GM21529 (cell line): Measurements from ENCODE around the gene OVOL1.
"Not testable (repeated sequence)": the region's sequence is repeated elsewhere in the genome, so short reads cannot be mapped to it uniquely, and the experiment has no call there.

Source experiments
- ATAC-seq: cut with Tn5 transposase; IDR thresholded peaks from one replicate; pipeline ENCODE4 v1.9.1; 2021; ENCODE audit not compliant: unreplicated experiment

Gene OVOL1

DNA sequence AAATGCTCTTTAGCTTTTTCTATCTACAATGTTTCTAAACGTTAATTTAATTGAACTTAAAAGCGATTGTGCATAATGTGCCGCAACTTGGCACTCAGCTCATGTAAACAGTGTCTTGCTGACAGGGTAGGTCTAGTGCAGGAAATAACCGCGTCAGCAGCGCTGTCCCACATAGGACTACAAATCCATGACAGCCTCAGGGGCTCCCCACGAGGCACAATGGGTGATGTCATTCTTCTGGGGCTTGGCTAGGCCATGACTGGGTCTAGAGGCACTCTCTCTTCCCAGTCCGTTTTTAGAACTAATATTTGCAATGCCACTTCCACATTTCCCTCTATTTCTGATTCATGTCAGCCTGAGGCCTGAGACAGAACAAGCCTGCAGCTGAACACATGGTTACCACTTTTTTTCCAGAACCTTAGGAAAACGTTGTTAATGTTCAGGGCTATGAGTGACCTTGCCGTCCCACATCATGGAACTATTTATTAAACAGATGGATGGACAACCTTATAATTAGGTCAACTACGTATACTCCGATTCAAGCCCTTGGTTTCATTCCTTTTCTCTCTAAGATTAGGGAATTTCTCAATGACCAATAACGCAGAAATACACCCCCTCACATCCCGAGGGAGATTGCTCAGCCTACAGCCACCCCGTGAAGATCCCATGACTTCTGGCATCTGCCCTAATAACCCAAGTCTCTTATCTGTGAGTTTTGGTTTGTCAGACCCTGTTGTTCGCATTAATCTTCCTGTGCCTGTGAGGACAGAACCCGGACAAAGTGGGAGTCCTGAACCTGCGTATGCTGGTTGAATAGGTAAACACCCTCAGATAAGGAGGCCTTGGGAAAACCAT lies 27.5 kb downstream of the OVOL1 start:
- no peak for ATAC-seq

DNA sequence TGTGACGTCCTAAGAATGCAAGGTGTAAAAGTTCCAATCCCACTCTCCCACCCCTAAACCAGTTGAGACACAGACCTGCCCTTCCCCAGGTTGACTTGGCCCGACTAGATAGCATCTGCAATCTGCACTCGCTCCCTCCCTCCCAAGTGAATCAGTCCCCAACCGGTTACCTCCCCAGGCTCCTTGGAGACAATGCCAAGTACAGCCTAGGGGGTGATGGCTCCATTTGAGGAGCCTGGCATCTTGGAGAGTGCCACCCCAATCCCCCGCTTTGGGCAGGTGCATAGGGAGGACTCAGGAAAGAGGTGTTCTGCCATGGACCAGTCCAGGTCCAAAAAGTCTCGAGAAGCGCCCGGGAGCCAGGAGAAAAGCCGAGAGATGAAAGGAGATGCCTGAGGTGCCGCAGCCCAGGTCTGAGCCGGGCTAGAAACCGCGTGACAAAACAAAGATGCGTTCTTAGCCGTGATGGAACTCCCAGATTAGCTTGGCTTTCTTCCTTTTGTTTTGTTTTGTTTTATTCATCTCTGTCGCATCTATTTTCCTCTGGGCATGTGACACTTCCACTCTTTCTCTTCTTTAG lies 28.2 kb downstream of the OVOL1 start:
- ATAC-seq, result no peak

DNA sequence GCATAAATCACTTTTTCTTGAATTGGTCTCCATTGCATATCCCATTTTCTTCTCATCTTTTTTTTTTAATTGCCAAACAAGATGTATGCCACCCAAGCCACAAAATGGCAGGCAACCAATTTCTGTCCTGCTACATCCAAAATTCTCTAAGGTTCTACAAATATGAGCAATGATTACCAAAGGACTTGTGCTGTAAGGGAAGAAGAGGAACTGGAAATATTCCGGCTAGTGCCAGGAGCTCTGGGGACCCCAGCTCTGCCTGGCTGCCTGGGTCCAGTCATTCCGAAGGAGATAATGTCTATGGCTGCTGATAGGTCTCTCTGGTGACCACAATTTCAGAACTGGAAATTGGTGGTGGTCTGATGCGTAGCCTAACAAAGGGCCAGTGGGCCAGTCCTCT lies 29.8 kb downstream of the OVOL1 start:
- no peak for ATAC-seq

DNA sequence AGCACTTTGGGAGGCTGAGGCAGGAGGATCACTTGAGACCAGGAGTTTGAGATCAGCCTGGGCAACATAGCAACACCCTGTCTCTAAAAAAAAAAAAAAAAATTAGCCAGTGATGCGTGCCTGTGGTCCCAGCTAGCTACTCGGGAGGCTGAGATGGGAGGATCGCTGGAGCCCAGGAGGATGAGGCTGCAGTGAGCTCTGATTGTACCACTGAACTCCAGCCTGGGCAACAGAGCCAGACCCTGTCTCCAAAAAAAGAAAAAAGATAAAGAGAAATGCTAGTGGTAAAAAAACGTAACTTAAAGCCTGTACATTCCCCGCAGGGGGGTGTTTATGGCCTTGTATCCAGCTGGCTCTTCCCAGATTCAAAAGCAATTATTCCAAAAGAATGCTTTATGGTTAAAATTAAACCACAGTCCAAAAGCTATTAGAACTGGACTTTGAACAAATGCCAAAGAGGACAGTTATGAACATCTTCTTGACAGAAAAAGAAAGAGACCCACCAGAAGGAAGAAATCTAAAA lies 30.5 kb downstream of the OVOL1 start:
- no peak for ATAC-seq

DNA sequence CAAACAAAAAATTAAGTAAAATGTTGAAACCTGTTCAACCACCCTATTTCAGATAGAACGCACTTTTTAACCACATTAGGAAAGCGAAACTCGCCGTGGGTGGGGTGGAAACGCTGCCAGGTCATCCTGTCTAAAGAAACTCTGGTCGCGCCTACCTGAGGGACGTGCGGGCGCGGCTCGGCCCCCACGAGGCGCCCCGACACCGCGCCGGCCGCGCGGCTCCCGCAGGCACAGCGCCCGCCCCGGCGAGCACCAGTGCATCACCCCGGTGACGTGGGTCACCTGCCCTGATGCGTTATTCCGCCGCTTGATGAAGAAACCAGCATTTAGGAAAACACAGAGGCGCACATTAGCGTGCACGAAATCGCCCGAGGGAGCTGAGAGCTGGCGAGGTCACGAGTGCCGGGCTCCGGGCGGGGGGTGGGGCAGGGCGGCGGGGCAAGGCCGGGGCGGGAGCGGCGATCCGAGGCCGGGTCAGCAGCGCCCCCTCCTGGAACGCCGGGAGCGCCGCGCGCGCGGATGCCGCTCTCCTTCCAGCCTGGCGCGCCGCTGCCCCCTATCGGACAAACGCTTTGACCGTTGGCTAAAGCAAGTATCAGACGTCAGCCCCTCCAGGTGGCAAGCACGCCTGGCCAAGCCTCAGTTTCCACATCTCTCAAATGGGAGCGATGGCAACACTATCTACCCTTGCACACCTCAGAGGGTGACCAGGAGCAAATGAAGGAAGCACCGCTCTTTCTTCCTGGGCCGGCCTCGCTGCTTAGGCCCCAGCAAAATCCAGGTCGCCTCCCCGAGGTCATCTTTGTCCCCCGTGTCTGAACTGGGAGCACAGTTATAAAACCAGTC lies 31.2 kb downstream of the OVOL1 start:
- ATAC-seq, result peak; percentile 76

DNA sequence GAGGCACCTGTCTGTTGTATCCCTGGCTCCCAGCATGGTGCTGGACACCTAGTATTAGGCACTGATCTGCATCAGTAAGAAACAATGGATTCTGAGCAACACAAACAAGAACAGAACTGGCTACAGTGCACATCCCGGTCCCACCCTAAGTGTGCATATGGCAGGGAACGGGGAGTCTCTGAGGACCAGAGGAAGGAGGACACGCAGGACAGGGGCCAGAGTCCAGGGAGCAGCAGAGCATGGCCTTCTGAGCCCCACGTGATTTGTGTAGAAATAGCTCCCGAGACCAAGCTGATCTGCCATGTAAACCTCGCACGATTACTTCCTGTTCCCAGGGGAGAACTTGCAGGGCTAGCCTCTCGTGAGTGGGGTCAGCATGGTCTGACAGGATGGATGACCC lies 34.2 kb downstream of the OVOL1 start:
- ATAC-seq, result no peak

DNA sequence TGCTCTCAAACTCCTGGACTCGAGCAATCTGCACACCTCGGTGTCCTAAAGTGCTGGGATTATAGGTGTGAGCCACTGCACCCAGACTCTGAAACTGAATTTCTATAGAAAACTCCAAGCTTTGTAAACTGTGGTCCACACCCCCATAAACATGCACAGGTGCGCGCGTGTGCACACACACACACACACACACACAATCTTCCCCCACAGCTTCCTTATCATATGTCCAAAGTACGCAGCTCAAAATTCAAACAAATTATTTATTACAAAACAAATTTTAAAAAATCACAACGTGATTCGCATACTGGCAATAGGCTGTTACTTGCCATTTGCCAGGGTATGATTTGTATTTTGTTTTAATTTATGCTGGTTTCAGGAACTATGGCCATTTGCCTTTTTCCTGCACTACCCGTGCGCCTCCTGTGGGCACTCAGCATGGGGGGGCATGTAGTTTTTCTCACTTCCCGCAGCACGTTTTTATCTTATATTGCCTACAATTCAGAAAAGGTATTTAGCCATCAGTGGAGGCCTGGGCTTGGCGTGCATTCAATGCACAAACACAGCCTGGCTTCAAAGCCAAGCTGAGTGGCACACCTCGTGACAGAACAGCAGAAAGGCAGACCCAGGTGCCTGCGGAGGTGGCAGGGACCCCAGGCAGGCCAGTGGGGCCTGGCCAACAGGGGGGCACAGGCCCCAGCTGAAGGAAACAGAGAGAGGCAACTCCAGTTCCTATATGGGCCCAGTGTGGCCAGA lies 36.1 kb downstream of the OVOL1 start:
- no peak for ATAC-seq

DNA sequence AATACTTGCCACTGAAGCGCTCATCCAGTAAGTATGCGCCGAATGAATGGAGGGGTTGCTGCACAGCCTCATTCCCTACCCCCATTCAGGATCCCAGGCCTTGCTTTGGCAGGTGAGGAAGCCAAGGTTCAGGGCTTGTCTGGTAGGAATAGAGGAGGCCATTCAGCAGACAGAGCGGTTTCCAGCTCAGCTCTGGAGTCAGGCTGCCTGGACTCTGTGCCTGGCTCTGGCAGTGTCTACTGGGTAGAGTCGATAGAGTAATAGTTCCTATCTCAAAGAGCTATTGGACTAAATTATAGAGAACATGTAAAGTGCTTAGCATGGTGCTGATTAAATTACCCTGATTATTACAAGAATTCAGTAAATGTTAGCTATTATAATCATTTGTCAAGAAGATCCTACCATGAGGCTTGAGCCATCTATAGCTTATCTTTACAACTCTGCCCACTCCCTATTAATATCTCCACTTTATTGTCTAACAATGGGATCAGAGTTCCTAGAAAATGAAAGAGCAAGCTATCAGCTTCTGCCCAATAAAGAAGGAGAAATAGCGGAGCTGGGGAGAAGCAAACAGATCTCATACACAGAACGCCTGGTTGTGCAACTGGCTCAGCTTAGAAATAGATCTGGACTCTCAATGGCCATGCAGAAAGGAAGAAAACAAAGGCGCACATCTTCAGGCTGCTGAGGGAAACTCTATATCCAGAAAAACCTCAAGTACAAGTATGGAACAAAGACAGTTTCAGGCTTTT lies 40.3 kb downstream of the OVOL1 start:
- ATAC-seq, result no peak

DNA sequence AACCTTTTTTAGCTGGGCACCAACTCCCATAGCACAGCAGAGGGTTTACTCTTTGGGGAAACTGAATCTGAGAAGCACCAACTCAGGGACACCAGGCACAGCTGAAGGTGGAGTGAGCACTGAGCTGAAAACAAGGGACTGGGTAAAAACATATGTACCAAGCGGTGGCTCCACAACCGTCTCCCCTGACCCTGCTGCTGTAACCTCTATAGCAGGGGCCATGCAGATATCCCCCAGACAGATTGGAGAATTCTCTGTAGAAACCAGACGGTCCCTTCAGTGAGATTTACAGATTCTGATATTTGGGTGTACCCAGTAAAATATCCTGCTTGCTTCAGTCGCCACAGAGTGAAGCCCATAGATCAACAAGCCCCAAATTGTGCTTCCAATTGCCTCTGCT lies 42.6 kb downstream of the OVOL1 start:
- ATAC-seq, result no peak

DNA sequence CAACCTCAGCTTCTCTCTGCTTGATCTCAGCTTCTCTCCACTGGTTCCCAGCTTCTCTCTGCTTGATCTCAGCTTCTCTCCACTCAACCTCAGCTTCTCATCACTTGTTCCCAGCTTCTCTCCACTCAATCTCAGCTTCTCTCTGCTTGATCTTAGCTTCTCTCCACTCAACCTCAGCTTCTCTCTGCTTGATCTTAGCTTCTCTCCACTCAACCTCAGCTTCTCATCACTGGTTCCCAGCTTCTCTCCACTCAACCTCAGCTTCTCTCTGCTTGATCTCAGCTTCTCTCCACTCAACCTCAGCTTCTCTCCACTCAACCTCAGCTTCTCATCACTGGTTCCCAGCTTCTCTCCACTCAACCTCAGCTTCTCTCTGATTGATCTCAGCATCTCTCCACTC lies 45.4 kb downstream of the OVOL1 start:
- ATAC-seq, result not testable (repeated sequence)

DNA sequence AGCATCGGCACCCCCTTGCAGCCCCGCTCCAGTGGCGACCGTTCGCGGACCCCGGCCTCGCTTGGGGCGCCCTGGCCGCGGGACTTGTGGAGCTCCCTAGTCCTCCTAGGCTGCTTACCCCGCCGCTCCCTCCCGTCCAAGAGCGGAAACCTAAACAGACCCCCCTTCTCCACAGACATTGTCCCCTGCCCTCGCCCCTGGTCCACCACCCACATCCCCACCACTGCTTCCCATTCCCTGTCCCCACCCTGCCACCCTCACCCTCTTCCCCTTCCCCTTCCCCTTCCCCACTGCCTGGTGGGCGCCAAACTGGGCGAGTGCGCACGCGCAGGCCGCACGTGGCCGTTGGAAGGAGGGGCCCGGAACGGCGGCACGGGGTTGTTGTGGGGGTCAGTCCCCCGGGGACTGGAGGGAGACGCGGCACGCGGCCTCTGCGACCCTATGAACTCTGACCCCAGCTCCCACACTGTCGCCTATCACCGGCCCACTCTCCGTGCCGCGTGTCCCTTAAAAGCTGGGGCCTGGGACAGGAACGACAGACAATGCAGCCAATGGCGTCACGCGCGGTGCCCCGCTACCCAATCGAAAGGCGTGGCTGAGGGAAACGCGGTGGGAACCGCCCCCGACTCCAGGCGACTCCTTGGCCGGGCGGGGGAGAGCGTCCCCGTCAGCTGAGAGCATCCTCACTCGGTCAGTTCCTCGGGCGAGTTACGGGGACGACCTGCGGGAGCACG lies 46.6 kb downstream of the OVOL1 start, which contains the start of gene SNX32:
Gene SNX32, plus strand, starts transcription at position 667 of the 734 bp plus-strand sequence. CDS start 103 bp downstream, outside the sequence.
- ATAC-seq, result peak; percentile 89

DNA sequence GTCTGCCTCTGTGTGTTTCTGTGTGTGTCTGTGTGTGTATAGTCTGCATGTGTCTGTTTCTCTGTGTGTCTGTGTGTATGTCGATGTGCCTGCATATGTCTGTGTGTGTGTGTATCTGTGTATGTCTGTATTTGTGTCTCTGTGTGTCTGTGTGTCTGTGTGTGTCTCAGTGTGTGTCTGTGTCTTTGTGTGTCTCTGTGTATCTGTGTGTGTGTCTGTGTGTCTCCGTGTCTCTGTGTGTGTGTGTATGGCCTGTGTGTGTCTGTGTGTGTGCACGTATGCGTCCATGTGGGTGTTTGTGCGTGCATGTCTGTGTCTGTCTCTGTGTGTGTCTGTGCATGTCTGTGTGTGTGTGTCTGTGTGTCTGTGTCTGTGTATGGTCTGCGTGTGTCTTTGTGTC lies 47.3 kb downstream of the OVOL1 start:
- ATAC-seq, result no peak

DNA sequence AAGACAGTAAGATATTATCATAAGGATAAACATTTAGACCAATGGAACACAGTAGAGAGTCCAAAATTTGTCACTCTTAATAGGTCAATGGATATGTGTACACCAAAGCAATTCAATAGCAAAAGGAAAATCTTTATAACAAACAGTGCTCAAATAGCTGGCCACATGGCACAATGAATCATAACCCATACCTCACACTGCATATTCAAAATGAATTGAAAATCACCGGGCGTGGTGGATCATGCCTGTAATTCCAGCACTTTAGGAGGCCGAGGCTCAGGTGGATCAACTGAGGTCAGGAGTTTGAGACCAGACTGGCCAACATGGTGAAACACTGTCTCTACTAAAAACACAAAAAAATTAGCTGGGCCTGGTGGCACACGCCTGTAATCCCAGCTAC lies 55.3 kb downstream of the OVOL1 start:
- ATAC-seq, result no peak

DNA sequence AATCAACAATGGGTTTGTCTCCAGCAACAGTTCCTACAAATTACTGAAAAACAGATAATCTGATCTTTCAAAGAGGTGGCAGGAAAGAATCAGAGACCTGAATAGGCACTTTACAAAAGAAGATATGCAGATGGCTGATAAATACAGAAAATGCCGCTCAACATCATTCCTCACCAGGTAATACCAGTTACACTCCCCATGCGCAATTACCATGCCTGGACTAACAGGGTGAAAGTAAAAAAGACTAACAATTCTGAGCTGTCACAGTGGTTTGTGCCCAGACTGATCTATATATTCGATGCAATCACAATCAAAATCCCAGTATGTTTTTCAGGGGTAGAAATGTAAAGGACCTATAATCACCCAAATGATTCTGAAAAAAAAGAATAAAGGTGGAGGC lies 56.9 kb downstream of the OVOL1 start:
- no peak for ATAC-seq

DNA sequence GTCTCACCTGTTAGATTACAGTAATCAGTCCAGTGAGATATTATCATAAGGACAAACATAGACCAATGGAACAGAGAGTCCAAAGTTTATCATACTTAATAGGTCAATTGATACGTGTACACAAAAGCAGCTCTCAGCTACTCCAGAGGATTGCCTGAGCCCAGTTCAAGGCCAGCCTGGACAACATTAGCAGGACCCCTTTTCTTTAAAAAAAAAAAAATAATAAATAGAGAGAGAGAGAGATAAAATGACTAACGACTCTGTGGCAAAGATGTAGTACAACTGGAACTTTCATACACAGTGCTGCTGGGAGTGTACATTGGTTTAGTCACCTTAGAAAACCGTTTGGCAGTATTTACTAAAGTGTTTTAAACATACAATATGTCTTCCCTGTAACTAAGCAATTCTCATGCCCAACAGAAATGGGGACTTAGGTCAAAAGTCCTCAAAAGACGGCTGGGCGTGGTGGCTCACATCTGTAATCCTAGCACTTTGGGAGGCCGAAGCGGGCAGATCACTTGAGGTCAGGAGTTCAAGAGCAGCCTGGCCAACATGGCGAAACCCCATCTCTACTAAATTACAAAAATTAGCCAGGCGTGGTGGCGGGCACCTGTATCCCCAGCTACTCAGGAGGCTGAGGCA lies 57.5 kb downstream of the OVOL1 start:
- ATAC-seq, result no peak
